Hematopoietic multipotent progenitor cell treated with erythropoietin and hydrocortisone succinate and interleukin-3 and kit ligand, for 17 days (in vitro differentiated cells): Measurements from ENCODE around the gene ILRUN.
A peak's percentile ranks its signal among the peaks of the same experiment; 100 is the strongest.
"Not testable (repeated sequence)": the region's sequence is repeated elsewhere in the genome, so short reads cannot be mapped to it uniquely, and the experiment has no call there.

Experiments
- DNase-seq: peaks from one replicate; pipeline ENCODE4 v3.0.0-alpha.2; 2015; ENCODE audit warnings: low spot score

Gene ILRUN

GRCh38 chr6:34697544-34697836 is 923 bp upstream of the ILRUN start:
- no peak for DNase-seq

- no peak for DNase-seq
These were observed 303 bp downstream of the ILRUN start for GRCh38 chr6:34696189-34696738.

GRCh38 chr6:34695729-34696188 is 808 bp downstream of the ILRUN start:
- DNase-seq: no peak

- no peak for DNase-seq
These were observed 4.3 kb downstream of the ILRUN start for GRCh38 chr6:34692280-34692679.

- no peak for DNase-seq
These were observed 6.8 kb downstream of the ILRUN start for GRCh38 chr6:34689742-34690141.

- no peak for DNase-seq
These were observed 7.6 kb downstream of the ILRUN start for GRCh38 chr6:34688956-34689355.

- DNase-seq: no peak
These were observed 11.6 kb downstream of the ILRUN start for GRCh38 chr6:34684919-34685318.

- DNase-seq: no peak
These were observed 12.2 kb downstream of the ILRUN start for GRCh38 chr6:34684364-34684763.

GRCh38 chr6:34680802-34681515 is 15.6 kb downstream of the ILRUN start:
- DNase-seq: no peak

- DNase-seq: not testable (repeated sequence)
These were observed 16.3 kb downstream of the ILRUN start for GRCh38 chr6:34680313-34680712.

- DNase-seq: no peak
These were observed 16.9 kb downstream of the ILRUN start for GRCh38 chr6:34679552-34680253.

GRCh38 chr6:34676140-34676539 is 20.4 kb downstream of the ILRUN start:
- DNase-seq: no peak

GRCh38 chr6:34674930-34675329 is 21.6 kb downstream of the ILRUN start:
- not testable (repeated sequence) for DNase-seq

- no peak for DNase-seq
These were observed 22.3 kb downstream of the ILRUN start for GRCh38 chr6:34674268-34674639.

GRCh38 chr6:34673064-34673463 is 23.5 kb downstream of the ILRUN start:
- DNase-seq: peak; percentile 29

- DNase-seq: peak; percentile 34
These were observed 23.9 kb downstream of the ILRUN start for GRCh38 chr6:34672657-34673043.

GRCh38 chr6:34671801-34672656 is 24.5 kb downstream of the ILRUN start:
- DNase-seq: peak; percentile 89

GRCh38 chr6:34671367-34671766 is 25.2 kb downstream of the ILRUN start:
- no peak for DNase-seq

- DNase-seq: not testable (repeated sequence)
These were observed 27.8 kb downstream of the ILRUN start for GRCh38 chr6:34668799-34669198.

GRCh38 chr6:34667481-34668238 is 28.9 kb downstream of the ILRUN start:
- no peak for DNase-seq

- DNase-seq: no peak
These were observed 31.5 kb downstream of the ILRUN start for GRCh38 chr6:34665019-34665418.
